GM12875 (cell line): ENCODE results near the gene LEMD3.

Source experiments
- H3K4me3 ChIP-seq: one replicate; pipeline ENCODE4 v1.5.1; 2011; ENCODE audit warnings: low read depth, low read length, control low read depth
- CTCF ChIP-seq: IDR thresholded peaks from 2 replicates; pipeline ENCODE4 v1.5.1; 2011; ENCODE audit warnings: low read depth, mild to moderate bottlenecking, control low read depth, inconsistent platforms, low read length, moderate library complexity, borderline replicate concordance; ENCODE audit not compliant: insufficient read depth

LEMD3 gene

GRCh38 chr12:65229441-65229840, 60.1 kb downstream of the LEMD3 start:
- H3K4me3 ChIP-seq = no peak overlapping the region
- TF ChIP-seq CTCF = no peak

- TF ChIP-seq CTCF = no peak
- H3K4me3 ChIP-seq = no peak overlapping the region
Observed at GRCh38 chr12:65232476-65233077, 63.2 kb downstream of the LEMD3 start.

- H3K4me3 ChIP-seq = no peak overlapping the region
Observed at GRCh38 chr12:65237153-65237552, 67.8 kb downstream of the LEMD3 start.

GRCh38 chr12:65238609-65239008, 69.2 kb downstream of the LEMD3 start:
- no peak for TF ChIP-seq CTCF
- H3K4me3 ChIP-seq = no peak overlapping the region

More at GRCh38 chr12:65237153-65237552, 67.8 kb downstream of the LEMD3 start:
- no peak for TF ChIP-seq CTCF

- TF ChIP-seq CTCF = no peak
- no peak overlapping the region for H3K4me3 ChIP-seq
Observed at GRCh38 chr12:65248656-65249633, 79.6 kb downstream of the LEMD3 start.

- no peak for TF ChIP-seq CTCF
- H3K4me3 ChIP-seq = no peak overlapping the region
Observed at GRCh38 chr12:65252515-65252914, 83.1 kb downstream of the LEMD3 start.
